HL-60 (cell line): ENCODE measurements around the gene IRX4.

Source experiments
- DNase-seq, 2 experiments: peaks; one replicate each; pipeline ENCODE4 v3.0.0-alpha.2; 2010 to 2020; ENCODE audit warnings: low read depth in 1 of 2, low spot score in 1 of 2
- H3K27ac ChIP-seq: fragments of 250-450 bp; sonication (Bioruptor Pico); replicated peaks from 2 replicates; pipeline ENCODE4 v1.5.1; 2020; ENCODE audit warnings: mild to moderate bottlenecking, moderate library complexity
- H3K27me3 ChIP-seq: fragments of 250-450 bp; sonication (Bioruptor Pico); 2 replicates; pipeline ENCODE4 v1.5.1; 2021; ENCODE audit warnings: mild to moderate bottlenecking, moderate library complexity; ENCODE audit not compliant: insufficient read depth, poor library complexity, severe bottlenecking
- H3K4me3 ChIP-seq: replicated peaks from 2 replicates; pipeline ENCODE4 v1.5.1; 2011; ENCODE audit warnings: mild to moderate bottlenecking, control low read depth, low read length; ENCODE audit not compliant: insufficient read depth
- GABPA ChIP-seq: IDR thresholded peaks from 2 replicates; pipeline ENCODE4 v1.6.1; 2012; ENCODE audit warnings: low read depth
- POLR2AphosphoS5 ChIP-seq: IDR thresholded peaks from 2 replicates; pipeline ENCODE4 v1.6.1; 2012; ENCODE audit warnings: low read depth
- SPI1 ChIP-seq: IDR thresholded peaks from 2 replicates; pipeline ENCODE4 v1.6.1; 2012; ENCODE audit warnings: low read depth, mild to moderate bottlenecking, borderline replicate concordance
- TF ChIP-seq, protein P1 (sequence below): IDR thresholded peaks from one replicate; pipeline ENCODE4 v1.5.1; 2011; ENCODE audit warnings: low read length, control low read depth, inconsistent platforms; ENCODE audit not compliant: insufficient read depth
- TF ChIP-seq, protein P2 (sequence below): IDR thresholded peaks from 2 replicates; pipeline ENCODE4 v1.6.1; 2012; ENCODE audit warnings: low read depth; ENCODE audit not compliant: insufficient replicate concordance

Gene IRX4

DNA sequence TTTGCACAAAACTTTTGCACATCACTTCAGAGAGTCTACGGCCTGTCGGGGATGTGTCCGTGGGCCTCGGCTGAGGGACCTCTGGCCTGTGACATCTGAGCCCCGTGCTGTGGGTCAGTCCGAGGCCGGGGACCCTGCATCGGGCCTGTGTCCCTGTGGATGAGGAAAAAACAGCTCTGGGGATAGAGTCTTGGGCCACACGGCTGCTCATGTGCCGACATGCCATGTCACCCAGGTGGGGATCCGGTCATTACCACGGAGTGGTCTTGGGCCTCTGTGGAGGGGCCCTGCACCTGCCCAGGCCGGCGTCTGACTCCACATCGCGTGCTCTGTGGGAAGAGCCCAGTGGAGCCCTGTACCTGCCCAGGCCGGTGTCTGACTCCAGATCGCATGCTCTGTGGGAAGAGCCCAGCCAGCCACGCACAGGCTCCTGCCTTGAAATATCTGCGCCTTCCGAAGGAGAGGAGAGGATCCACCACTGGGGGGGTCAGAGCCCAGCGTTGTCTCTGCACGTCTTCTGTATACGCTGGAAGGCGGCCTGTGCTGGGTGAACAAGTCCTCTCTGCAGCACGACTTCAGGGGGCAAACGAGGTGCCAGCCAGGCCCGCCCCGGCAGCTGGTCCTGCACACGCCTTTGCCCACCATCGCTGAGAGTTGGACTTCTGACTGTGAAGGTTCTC is 27.5 kb upstream of the IRX4 start:
- Histone ChIP-seq H3K27ac (no peak overlapping the region), H3K4me3 (no peak overlapping the region), H3K27me3 (no peaks in the 10 kb centered on the region)
- DNase-seq, result no peak
- TF ChIP-seq POLR2AphosphoS5 (no peak), GABPA (no peak), SPI1 (no peak)
- TF ChIP-seq, protein P1, sequence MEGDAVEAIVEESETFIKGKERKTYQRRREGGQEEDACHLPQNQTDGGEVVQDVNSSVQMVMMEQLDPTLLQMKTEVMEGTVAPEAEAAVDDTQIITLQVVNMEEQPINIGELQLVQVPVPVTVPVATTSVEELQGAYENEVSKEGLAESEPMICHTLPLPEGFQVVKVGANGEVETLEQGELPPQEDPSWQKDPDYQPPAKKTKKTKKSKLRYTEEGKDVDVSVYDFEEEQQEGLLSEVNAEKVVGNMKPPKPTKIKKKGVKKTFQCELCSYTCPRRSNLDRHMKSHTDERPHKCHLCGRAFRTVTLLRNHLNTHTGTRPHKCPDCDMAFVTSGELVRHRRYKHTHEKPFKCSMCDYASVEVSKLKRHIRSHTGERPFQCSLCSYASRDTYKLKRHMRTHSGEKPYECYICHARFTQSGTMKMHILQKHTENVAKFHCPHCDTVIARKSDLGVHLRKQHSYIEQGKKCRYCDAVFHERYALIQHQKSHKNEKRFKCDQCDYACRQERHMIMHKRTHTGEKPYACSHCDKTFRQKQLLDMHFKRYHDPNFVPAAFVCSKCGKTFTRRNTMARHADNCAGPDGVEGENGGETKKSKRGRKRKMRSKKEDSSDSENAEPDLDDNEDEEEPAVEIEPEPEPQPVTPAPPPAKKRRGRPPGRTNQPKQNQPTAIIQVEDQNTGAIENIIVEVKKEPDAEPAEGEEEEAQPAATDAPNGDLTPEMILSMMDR, result no peak
- TF ChIP-seq, protein P2, sequence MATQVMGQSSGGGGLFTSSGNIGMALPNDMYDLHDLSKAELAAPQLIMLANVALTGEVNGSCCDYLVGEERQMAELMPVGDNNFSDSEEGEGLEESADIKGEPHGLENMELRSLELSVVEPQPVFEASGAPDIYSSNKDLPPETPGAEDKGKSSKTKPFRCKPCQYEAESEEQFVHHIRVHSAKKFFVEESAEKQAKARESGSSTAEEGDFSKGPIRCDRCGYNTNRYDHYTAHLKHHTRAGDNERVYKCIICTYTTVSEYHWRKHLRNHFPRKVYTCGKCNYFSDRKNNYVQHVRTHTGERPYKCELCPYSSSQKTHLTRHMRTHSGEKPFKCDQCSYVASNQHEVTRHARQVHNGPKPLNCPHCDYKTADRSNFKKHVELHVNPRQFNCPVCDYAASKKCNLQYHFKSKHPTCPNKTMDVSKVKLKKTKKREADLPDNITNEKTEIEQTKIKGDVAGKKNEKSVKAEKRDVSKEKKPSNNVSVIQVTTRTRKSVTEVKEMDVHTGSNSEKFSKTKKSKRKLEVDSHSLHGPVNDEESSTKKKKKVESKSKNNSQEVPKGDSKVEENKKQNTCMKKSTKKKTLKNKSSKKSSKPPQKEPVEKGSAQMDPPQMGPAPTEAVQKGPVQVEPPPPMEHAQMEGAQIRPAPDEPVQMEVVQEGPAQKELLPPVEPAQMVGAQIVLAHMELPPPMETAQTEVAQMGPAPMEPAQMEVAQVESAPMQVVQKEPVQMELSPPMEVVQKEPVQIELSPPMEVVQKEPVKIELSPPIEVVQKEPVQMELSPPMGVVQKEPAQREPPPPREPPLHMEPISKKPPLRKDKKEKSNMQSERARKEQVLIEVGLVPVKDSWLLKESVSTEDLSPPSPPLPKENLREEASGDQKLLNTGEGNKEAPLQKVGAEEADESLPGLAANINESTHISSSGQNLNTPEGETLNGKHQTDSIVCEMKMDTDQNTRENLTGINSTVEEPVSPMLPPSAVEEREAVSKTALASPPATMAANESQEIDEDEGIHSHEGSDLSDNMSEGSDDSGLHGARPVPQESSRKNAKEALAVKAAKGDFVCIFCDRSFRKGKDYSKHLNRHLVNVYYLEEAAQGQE, result no peak

DNA sequence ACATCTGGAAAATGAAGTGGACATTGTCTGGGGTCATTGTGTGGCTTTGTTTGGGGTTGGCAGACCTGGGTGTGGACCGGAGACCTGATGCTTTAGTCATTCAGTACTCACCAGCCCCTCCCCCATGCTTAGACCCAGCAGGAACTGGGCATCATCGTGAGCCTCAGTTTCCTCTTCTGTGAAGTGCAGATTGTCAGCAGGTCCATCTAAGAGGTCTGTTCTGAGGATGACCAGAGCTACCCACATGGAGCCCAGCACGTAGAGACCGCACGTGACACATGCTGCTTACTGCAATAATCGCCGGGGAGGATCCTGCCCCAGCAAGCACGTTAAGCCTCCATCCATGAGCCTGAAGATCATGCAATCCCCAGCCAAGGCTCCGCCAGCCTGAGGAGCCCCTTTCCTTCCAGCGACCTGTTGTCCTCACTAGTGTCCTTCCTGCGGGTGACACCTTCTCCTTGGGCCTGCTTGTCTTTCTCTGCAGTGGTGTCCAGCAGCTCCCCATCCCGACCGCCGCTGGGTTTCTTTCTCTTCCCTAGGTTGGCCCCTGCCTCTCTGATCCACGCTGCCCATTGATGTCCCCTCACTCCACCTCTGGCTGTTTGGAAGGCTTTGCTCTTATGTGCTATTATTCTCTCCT is 26.7 kb upstream of the IRX4 start:
- no peaks in the 10 kb centered on the region for H3K27me3 ChIP-seq
- H3K4me3 ChIP-seq, result no peak overlapping the region
- TF ChIP-seq SPI1 (no peak), GABPA (no peak), POLR2AphosphoS5 (no peak)
- TF ChIP-seq, protein P1, result no peak
- TF ChIP-seq, protein P2, result no peak
- H3K27ac ChIP-seq, result no peak overlapping the region
- no peak for DNase-seq

DNA sequence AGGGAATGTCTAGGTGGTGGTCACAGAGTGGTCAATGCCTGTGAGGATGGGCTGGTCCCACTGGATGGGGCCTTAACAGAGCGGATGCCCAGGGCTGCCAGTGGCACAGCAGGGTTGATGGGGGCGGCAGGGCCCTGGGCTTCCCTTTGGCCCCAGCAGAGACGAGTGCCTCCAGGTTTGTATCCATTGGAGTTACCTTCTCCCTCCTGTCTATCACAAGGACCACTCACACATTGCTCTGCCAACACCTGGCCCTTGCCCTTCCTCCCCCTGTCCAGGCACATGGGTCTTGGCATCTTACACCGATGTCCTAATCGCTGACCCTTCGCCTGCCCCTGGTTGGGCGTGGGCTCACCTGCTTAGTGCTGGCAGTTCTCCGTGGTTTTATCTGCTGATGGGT is 26.2 kb upstream of the IRX4 start:
- no peak for DNase-seq
- no peak overlapping the region for H3K4me3 ChIP-seq
- H3K27ac ChIP-seq, result no peak overlapping the region
- H3K27me3 ChIP-seq, result no peaks in the 10 kb centered on the region
- no peak for TF ChIP-seq SPI1
- TF ChIP-seq GABPA, result no peak
- TF ChIP-seq, protein P1, result no peak
- no peak for TF ChIP-seq POLR2AphosphoS5
- TF ChIP-seq, protein P2, result no peak
